ENCODE results near the gene BLACAT1. TPM values are rescaled to one million over a fixed set of nuclear protein-coding genes. Genes with fewer than 3 reads are reported as not detected.
"Not testable (repeated sequence)": the region's sequence is repeated elsewhere in the genome, so short reads cannot be mapped to it uniquely, and the experiment has no call there.

Gene BLACAT1
- total and polyA plus RNA-seq, 2 of the 4 experiments (the other 2 are of a cell fraction): under 0.01 to 0.05 TPM

DNA sequence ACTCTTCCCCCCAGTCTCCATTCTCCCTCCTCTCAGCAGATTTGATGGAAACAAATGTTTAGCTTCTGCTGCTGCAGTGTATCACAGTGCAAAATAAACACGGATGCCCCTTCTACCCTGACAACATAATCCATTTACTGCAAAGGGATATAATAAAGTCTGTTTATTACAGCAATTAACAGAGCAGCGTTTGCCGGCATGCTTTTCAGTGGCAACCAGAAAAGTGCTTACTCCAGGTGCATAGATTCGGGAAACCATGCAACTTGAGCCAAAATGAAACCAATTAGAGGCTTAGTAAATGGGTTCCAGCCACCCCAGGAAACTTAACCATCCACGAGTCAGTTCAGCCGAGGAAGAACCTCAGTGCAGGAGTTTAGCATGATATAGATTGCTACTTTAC, 21.1 kb downstream of the BLACAT1 start (continued):
- TF ChIP-seq RFX5 (IDR thresholded peaks at IDR 0.05; ENCODE audit: low read depth, low read length) (no peak), CEBPB (IDR thresholded peaks at IDR 0.05; ENCODE audit: low read depth, low read length) (no peak), MAZ (IDR thresholded peaks at IDR 0.05; ENCODE audit: borderline replicate concordance, low read depth, low read length) (no peak), RAD21 (IDR thresholded peaks at IDR 0.05; ENCODE audit: low read length) (no peak), BHLHE40 (IDR thresholded peaks at IDR 0.05; ENCODE audit: low read depth, low read length) (no peak)

DNA sequence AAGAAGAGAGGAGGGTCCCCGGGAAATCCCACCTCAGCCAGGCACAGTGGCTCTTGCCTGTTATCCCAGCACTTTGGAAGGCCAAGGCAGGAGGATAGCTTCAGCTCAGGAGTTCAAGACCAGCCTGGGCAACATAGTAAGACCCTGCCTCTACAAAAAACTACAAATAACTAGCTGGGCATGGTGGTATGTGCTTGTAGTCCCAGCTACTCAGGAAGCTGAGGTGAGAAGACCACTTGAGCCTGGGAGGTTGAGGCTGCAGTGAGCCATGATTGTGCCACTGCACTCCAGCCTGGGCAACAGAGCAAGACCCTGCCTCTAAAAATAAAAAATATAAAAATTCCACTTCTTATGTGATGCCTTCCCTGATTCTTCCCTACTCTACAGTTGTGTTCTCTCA, 23.2 kb downstream of the BLACAT1 start:
- H2BK20ac ChIP-seq (ENCODE audit: low read depth, low read length); POLR2A ChIA-PET (ENCODE audit: unreplicated experiment); H3K27ac ChIP-seq (ENCODE audit: insufficient read depth, low read length); H2BK5ac ChIP-seq (ENCODE audit: low read depth, low read length, poor library complexity, severe bottlenecking); H2AK9ac ChIP-seq (replicated peaks; ENCODE audit: low read depth, low read length, poor library complexity); H3K4ac ChIP-seq (ENCODE audit: low read depth, low read length); dilution Hi-C loops (cut with HindIII; ENCODE audit: low sequenced_read_pairs, unreplicated experiment); H3K18ac ChIP-seq (ENCODE audit: low read depth, low read length); H3K4me1 ChIP-seq (ENCODE audit: control insufficient read depth, insufficient read depth, low read length); H3K4me3 ChIP-seq (ENCODE audit: insufficient read depth, low read depth, low read length); H2BK120ac ChIP-seq (ENCODE audit: low read depth, low read length); H3K9me1 ChIP-seq (ENCODE audit: insufficient read depth, low read length); ATAC-seq (ENCODE audit: low read depth); H3K36me3 ChIP-seq (ENCODE audit: control insufficient read depth, insufficient read depth, low read length); H3K79me1 ChIP-seq (ENCODE audit: low read depth in 1 of 2, low read length in 2 of 2); H4K20me1 ChIP-seq (ENCODE audit: insufficient read depth, low read length); H2AFZ ChIP-seq (replicated peaks; ENCODE audit: low read length, poor library complexity); H2BK15ac ChIP-seq (ENCODE audit: low read depth, low read length); H3K9me3 ChIP-seq (ENCODE audit: control insufficient read depth, insufficient read depth, low read length); H2AK5ac ChIP-seq (ENCODE audit: low read depth, low read length); H3K4me2 ChIP-seq (ENCODE audit: low read depth, low read length); H4K5ac ChIP-seq (ENCODE audit: low read depth, low read length); BruUV-seq (replicated peaks); H3K9ac ChIP-seq (ENCODE audit: low read depth, low read length); H3K14ac ChIP-seq (replicated peaks; ENCODE audit: low read depth, low read length); H4K8ac ChIP-seq (ENCODE audit: low read depth in 2 of 2, low read length in 2 of 2); DNase-seq; H3K23ac ChIP-seq (ENCODE audit: low read depth, low read length); H4K91ac ChIP-seq (ENCODE audit: insufficient read depth, low read depth, low read length); in situ Hi-C loops (cut with MboI; ENCODE audit: low sequenced_read_pairs); CTCF ChIA-PET; H3K56ac ChIP-seq (ENCODE audit: extremely low read depth, insufficient read depth, low read length): not testable (repeated sequence)
- WGBS, 2 experiments (ENCODE audit: extremely low coverage in 2 of 2, insufficient read length in 1 of 2): no CpG with 5 or more reads among the region's 1 CpG
- intact Hi-C loops (cut with micrococcal nuclease): loop anchor here (5.0 kb wide), 1 partner anchor 160 kb away; no protein-coding TSS in a partner anchor
- peaks cover 75% of the 10 kb centered on the region for H3K27me3 ChIP-seq (ENCODE audit: control insufficient read depth, insufficient read depth, low read length)

All from IMR-90 (cell line).